Activated T-helper 2 cell treated with anti-CD3 and anti-CD28 coated beads, Interferon-gamma antibody, Interleukin-2, Interleukin-4, amounts not matched to agents 10 μg/mL and 5 μg/mL and 100 μg/mL, durations not matched to agents 14 hours and 24 hours and 36 hours (primary cell): ENCODE results near the gene IFT122. TPM values are rescaled to one million over a fixed set of nuclear protein-coding genes. Genes with fewer than 3 reads are reported as not detected.
"Not testable (repeated sequence)": the region's sequence is repeated elsewhere in the genome, so short reads cannot be mapped to it uniquely, and the experiment has no call there.

Experiments used
- DNase-seq: peaks from one replicate; pipeline ENCODE4 v3.0.0; 2021; ENCODE audit warnings: low spot score
- H3K27ac Mint-ChIP-seq: one replicate; pipeline ENCODE4 v1.8.0; 2021; ENCODE audit warnings: mixed read lengths
- H3K27me3 Mint-ChIP-seq: one replicate; pipeline ENCODE4 v1.8.0; 2021; ENCODE audit warnings: low read depth, mixed read lengths
- H3K36me3 Mint-ChIP-seq: one replicate; pipeline ENCODE4 v1.8.0; 2021; ENCODE audit warnings: low read depth, mixed read lengths
- H3K4me1 Mint-ChIP-seq: one replicate; pipeline ENCODE4 v1.8.0; 2021; ENCODE audit warnings: low read depth, mixed read lengths
- H3K4me3 Mint-ChIP-seq: one replicate; pipeline ENCODE4 v1.8.0; 2021; ENCODE audit warnings: low read depth, mild to moderate bottlenecking, moderate library complexity, mixed read lengths
- H3K9me3 Mint-ChIP-seq: one replicate; pipeline ENCODE4 v1.8.0; 2021; ENCODE audit warnings: mixed read lengths
- intact Hi-C: fragments of 100-400 bp; cut with micrococcal nuclease; formaldehyde crosslinking; loops from one replicate; pipeline ENCODE4 v1.15.1; 2023
- total RNA-seq: library from RNA; stranded (reverse); gene quantifications from 2 replicates; pipeline ENCODE4 v1.2.3, GENCODE V29; 2022

Gene IFT122
- total RNA-seq, 1 donor from 2014 or later, result 15.7 TPM

DNA sequence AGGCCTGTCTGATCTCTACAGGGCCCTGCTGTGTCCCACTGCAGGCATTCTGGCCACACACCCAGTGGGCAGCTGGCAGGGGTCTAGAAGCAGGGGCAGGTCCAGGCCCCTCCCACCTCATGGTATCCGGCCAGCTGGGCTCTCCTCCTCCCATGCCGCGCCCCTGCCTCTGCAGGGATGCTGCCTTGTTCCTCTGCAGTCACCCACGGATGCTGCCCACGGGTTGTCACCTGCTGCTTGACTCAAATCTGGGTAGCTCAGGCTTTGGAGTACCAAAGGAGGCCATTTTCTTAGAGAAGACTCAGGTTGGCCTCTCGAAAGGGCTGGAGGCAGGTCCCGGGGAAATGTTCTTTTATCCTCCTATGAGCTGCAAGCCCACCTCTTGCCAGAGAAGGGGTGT, 36.6 kb upstream of the IFT122 start:
- no peaks in the 10 kb centered on the region for H3K9me3 Mint-ChIP-seq
- H3K27ac Mint-ChIP-seq, result no peak overlapping the region
- intact Hi-C loops, result no loop called here
- no peak for DNase-seq
- H3K27me3 Mint-ChIP-seq, result no peaks in the 10 kb centered on the region
- peaks cover 9% of the 10 kb centered on the region for H3K4me1 Mint-ChIP-seq
- peaks cover 2% of the 10 kb centered on the region for H3K36me3 Mint-ChIP-seq
- no peak overlapping the region for H3K4me3 Mint-ChIP-seq

DNA sequence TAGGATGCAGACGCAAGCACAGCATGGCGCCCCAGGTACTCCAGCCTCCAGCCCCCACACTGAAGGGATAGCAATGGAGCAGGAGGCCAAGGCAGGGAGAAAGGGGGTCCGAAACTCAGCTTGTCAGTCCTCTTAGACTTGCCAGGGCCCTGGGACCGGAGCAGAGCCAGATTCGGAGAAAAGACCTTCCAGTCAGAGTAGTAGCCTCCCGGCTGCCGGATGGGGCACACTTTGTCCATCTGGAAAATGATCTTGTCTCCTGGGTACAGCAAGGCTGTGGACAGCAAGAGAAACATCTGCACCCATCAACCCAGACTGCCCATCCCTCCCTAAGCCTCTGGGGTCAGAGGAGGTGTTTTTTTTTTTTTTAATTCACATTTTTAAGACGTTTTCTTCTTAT, 35.9 kb upstream of the IFT122 start:
- H3K27ac Mint-ChIP-seq, result no peak overlapping the region
- H3K4me1 Mint-ChIP-seq, result peaks cover 5% of the 10 kb centered on the region
- H3K27me3 Mint-ChIP-seq, result no peaks in the 10 kb centered on the region
- no peak overlapping the region for H3K4me3 Mint-ChIP-seq
- intact Hi-C loops, result no loop called here
- no peaks in the 10 kb centered on the region for H3K9me3 Mint-ChIP-seq
- H3K36me3 Mint-ChIP-seq, result no peaks in the 10 kb centered on the region
- DNase-seq, result no peak

DNA sequence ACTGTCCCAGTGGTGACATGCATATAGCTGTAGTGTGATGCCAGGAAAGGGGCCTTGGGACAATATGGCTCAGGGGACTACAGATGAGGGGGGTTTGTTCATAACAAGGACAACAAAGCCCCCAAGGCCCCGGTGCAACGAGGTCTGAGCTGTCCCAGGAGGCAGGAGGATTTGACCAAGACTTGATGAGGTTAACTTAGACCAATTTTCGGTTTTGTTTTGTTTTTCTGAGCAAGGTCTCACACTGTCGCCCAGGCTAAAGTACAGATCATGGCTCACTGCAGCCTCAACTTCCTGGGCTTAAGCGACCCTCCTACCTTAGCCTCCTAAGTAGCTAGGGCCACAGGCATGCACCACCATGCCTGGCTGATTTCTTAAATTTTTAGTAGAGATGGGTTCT, 35.4 kb upstream of the IFT122 start:
- no peak for DNase-seq
- Mint-ChIP-seq H3K27ac (no peak overlapping the region), H3K4me1 (peaks cover 3% of the 10 kb centered on the region), H3K27me3 (no peaks in the 10 kb centered on the region), H3K9me3 (no peaks in the 10 kb centered on the region), H3K4me3 (no peak overlapping the region), H3K36me3 (no peaks in the 10 kb centered on the region)
- intact Hi-C loops, result no loop called here

DNA sequence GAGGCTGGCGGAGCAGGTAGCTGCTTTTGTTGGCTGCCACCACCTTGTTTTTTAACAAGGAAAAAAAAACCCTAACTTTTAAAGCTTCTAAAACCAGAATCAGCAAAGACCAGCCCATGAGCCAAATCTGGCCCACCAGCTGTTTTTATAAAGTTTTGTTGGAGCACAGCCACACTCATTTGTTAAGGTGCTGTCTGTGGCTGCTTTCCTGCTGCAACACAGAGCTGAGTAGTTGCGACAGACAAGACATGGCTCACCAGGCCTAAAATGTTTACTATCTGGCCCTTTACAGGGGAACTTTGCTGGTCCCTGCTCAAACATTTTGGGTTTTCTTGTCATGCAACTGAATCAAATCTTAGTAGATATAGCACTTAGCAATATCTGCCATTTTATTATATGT, 30.5 kb upstream of the IFT122 start:
- H3K27me3 Mint-ChIP-seq, result peaks cover 3% of the 10 kb centered on the region
- no peaks in the 10 kb centered on the region for H3K9me3 Mint-ChIP-seq
- no peak for DNase-seq
- H3K4me1 Mint-ChIP-seq, result no peaks in the 10 kb centered on the region
- H3K27ac Mint-ChIP-seq, result no peak overlapping the region
- H3K4me3 Mint-ChIP-seq, result no peak overlapping the region
- intact Hi-C loops, result no loop called here
- H3K36me3 Mint-ChIP-seq, result no peaks in the 10 kb centered on the region

DNA sequence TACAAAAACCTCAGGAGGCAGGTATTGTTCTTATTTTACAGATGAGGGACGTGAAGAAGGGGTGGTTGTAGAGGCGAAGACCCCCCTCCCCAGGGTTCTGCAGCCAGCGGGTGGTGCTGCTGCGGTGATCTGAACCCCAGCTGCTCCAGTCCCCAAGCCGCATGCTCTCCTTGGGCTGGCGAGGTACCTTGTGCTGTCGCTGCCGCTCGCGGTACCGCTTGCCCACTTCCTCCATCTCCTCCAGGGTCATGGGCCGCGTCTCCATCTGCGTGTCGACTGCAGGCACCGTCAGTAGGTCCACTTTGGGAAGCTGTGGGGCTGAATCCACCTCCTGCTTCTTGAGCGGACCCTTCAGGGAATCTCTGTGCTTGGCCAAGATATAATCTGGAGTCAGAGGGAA, 29.1 kb upstream of the IFT122 start:
- no peak for DNase-seq
- no peaks in the 10 kb centered on the region for H3K36me3 Mint-ChIP-seq
- H3K4me3 Mint-ChIP-seq, result no peak overlapping the region
- intact Hi-C loops, result no loop called here
- peaks cover 3% of the 10 kb centered on the region for H3K27me3 Mint-ChIP-seq
- no peaks in the 10 kb centered on the region for H3K9me3 Mint-ChIP-seq
- H3K27ac Mint-ChIP-seq, result no peak overlapping the region
- H3K4me1 Mint-ChIP-seq, result no peaks in the 10 kb centered on the region

DNA sequence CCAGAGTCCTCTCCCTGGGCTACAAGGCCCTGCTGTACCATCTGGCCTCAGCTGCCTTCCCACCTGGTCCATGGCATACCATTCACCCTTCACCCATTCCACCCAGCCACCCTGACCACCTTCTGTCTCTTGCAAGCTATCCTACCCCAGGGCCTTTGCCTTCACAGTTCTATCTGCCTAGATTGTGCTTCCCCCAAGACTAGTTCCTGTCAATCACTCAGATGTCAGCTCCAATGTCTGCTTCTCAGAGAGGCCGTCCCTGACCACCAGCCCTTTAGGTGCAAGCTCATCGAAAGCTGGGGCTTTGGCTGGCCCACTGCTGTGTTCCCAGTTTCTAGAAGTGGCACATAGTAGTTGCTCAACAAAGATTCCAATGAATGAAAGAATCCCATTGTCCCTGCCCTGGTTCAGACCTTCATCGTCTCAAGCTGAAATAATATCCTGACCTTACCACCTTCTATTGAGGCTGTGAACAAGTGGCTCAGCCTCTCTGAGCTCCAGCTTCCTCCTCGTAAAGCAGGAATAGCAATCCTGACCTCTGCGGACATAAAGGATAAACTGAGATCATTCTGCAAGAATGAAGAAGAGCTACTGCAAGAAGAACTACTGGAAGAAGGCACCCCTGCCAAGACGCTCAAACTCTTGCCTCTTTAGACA, 27.4 kb upstream of the IFT122 start:
- Mint-ChIP-seq H3K27ac (no peak overlapping the region), H3K36me3 (no peaks in the 10 kb centered on the region), H3K9me3 (no peaks in the 10 kb centered on the region), H3K4me1 (no peaks in the 10 kb centered on the region), H3K27me3 (peaks cover 3% of the 10 kb centered on the region), H3K4me3 (no peak overlapping the region)
- intact Hi-C loops, result no loop called here
- no peak for DNase-seq

DNA sequence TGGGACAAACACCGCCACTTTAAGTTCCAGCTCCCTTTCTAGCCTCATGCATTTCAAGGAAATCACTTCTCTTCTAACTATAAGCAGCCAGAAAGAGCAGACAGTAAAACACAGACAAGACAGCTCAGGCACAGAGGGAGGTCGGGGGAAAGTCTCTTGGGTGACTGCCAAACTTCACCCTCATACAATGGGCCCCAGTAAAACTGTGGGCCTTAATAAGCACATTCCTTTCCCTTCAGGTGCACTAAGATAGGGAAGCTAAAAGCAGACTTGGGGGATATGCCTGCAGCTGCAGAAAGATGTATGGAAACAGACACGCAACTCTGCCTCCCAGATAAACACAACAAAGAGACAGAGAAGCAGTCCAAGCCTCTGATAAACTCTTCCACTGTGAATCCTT, 26.8 kb upstream of the IFT122 start:
- H3K4me1 Mint-ChIP-seq, DNase-seq, H3K36me3 Mint-ChIP-seq, H3K9me3 Mint-ChIP-seq, intact Hi-C loops, H3K27me3 Mint-ChIP-seq, H3K27ac Mint-ChIP-seq, H3K4me3 Mint-ChIP-seq: not testable (repeated sequence)

DNA sequence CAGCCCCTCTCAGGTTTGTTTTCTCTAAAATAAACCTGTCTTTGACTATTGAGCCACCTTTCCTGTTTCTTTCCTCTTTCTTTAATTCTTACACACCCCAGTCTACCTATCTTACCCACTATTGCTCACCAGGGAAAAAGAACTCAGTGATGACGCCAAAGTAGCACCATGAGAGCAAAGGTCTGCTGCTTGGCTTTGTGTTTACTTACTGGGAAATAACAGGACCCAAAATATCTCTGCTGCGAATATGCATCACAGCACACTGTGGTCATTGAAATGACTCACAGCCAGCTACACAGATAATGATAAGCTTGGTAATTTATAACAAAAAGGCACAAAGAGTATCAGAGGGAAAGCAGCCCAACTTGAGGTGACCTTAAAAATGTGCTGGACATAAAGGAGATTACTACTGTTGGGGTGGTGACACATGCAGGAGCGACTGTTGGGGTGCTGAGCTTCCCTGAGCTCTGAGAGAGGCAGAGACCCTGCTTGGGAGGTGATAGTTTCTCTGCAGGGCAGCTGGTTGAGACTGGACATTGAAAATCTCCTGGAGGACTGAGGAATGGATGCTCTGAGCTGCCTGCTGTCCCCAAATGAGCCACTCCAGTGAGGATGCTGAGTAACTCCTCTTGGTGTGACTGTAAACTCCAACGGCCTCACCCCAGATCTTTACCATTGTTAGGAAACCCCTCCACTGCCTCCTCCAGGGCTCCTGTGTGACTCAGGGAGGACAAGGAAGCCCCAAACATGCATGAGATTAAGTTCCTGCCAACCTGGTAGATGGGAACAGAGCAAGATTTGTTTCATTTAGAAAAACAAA, 26.1 kb upstream of the IFT122 start:
- Mint-ChIP-seq H3K4me3 (no peak overlapping the region), H3K27me3 (peaks cover 3% of the 10 kb centered on the region), H3K4me1 (no peaks in the 10 kb centered on the region), H3K36me3 (no peaks in the 10 kb centered on the region), H3K9me3 (no peaks in the 10 kb centered on the region), H3K27ac (no peak overlapping the region)
- intact Hi-C loops, result no loop called here
- DNase-seq, result no peak

DNA sequence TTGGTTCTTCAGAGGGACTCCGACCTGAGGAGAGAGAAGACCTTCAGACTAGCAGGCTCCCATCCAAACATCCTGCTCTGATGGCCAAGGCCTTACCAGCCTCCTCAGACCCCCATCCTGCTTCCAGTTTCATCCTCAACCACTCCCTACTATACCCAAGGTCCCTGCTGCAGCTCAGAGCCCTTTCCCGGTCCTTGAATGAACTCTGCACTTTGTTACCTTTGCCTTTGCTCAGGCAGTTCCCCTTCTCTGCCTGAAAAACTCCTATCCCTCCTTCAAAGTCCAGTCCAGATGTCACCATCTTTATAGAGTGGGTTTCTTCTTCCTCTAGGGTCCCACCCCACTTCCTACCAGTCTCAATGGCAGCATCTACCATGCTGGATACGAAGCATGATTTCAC, 24.6 kb upstream of the IFT122 start:
- no peaks in the 10 kb centered on the region for H3K9me3 Mint-ChIP-seq
- intact Hi-C loops, result no loop called here
- H3K4me3 Mint-ChIP-seq, result no peak overlapping the region
- H3K4me1 Mint-ChIP-seq, result no peaks in the 10 kb centered on the region
- peaks cover 3% of the 10 kb centered on the region for H3K27me3 Mint-ChIP-seq
- no peak overlapping the region for H3K27ac Mint-ChIP-seq
- no peaks in the 10 kb centered on the region for H3K36me3 Mint-ChIP-seq
- DNase-seq, result no peak

DNA sequence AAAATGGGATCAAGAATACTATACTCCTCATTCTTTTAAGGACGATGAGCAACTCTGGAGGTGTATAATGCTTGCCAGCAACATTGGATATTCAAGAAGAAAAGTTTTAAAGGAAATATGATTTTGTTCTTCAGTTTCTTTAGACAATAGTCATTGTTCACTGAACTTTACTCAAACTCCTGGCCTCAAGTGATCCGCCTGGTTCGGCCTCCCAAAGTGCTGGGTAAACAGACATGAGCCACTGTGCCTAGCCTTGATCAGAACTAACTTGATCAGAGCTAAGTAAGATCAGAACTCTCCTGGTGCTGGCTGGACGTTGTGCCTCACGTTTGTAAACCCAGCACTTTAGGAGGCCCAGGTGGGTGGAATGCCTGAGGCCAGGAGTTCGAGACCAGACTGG, 24.2 kb upstream of the IFT122 start:
- no peak overlapping the region for H3K27ac Mint-ChIP-seq
- no peak for DNase-seq
- no peak overlapping the region for H3K4me3 Mint-ChIP-seq
- H3K4me1 Mint-ChIP-seq, result no peaks in the 10 kb centered on the region
- H3K36me3 Mint-ChIP-seq, result no peaks in the 10 kb centered on the region
- no peaks in the 10 kb centered on the region for H3K9me3 Mint-ChIP-seq
- H3K27me3 Mint-ChIP-seq, result peaks cover 3% of the 10 kb centered on the region
- intact Hi-C loops, result no loop called here

DNA sequence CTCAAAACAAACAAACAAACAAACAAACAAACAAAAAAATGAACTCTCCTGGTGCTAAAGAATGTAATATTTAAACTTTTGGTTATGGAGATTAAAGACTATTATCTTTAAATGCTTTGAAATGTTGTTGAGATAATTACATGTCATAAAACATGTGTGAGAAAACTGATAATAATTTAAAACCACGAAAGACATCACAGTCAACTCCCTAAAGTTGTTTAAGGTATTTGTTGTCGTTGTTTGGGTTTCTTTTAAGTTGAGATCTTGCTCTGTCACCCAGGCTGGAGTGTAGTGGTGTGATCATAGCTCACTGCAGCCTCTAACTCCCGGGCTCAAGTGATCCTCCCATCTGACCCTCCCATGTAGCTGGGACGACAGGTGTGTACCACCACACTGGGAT, 23.6 kb upstream of the IFT122 start:
- peaks cover 3% of the 10 kb centered on the region for H3K27me3 Mint-ChIP-seq
- H3K4me1 Mint-ChIP-seq, result no peaks in the 10 kb centered on the region
- DNase-seq, result no peak
- H3K36me3 Mint-ChIP-seq, result no peaks in the 10 kb centered on the region
- intact Hi-C loops, result no loop called here
- no peak overlapping the region for H3K4me3 Mint-ChIP-seq
- H3K27ac Mint-ChIP-seq, result no peak overlapping the region
- H3K9me3 Mint-ChIP-seq, result no peaks in the 10 kb centered on the region

DNA sequence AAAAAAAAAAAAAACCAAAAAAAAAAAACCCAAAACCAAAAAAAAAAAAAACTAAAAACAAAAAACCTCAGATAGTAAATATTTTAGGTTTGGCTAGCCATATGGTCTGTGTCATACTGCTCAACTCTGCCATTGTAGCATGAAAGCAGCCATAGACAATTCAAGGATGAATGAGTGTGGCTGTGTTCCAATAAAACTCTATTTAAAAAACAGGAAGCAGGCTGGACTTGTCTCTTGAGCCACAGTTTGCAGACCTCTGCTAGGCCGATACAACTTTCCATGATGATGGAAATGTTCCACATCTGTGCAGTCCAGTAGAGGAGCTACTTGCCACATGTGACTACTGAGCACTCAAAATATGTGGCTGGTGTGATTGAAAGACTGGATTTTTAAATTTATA, 22.7 kb upstream of the IFT122 start:
- Mint-ChIP-seq H3K4me1 (no peaks in the 10 kb centered on the region), H3K27me3 (peaks cover 3% of the 10 kb centered on the region), H3K27ac (no peak overlapping the region), H3K36me3 (no peaks in the 10 kb centered on the region), H3K4me3 (no peak overlapping the region), H3K9me3 (no peaks in the 10 kb centered on the region)
- no peak for DNase-seq
- intact Hi-C loops, result no loop called here

DNA sequence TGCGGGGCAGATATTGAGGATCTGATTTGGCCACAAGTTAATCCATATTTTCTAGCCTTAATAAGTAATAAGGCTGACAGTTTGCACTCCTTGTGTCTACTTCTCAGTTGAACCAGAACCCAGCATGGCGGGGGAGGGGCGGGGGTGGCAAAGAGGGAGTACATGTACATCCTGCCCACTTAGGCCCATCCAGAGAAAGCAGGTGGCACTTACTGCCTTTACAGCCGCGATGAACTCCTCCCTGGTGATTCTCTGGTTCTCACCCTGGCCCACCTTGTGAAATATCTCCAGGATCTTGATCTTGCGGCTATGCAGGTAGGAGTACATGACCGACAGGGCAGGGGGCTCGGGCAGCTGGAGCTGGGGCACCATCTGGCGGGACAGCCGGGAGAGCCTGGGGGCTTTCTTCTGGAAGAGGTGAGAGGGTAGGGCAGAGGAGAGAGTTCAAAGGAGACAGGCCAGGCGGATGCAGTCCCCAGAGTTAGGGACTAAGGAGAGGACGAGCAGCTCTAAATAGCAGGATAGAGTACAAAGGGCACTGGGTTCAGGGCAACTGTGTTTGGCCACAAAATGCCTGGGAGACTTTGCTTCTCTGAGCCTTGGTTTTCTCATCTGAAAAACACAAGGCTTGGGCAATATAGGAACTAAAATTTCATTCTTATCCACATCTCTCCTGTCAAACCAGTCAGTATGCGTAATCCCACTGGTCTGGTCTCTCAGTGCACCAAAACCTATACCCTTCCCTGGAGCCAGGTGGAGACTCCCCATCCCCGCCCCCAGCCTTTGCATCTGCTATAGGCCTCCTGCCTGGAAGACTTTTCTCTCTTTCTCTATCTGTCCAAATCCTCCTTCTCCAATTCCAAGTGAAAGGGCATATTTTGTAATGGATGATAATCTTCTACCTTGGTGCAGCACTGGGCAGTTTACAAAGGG, 21.7 kb upstream of the IFT122 start:
- DNase-seq, result no peak
- intact Hi-C loops, result no loop called here
- no peak overlapping the region for H3K4me3 Mint-ChIP-seq

More for the DNA sequence above, 21.7 kb upstream of the IFT122 start:
- Mint-ChIP-seq H3K27me3 (peaks cover 3% of the 10 kb centered on the region), H3K36me3 (no peaks in the 10 kb centered on the region), H3K9me3 (no peaks in the 10 kb centered on the region), H3K4me1 (no peaks in the 10 kb centered on the region), H3K27ac (no peak overlapping the region)
